ENCODE data around the gene RDH13. TPM values are rescaled to one million over a fixed set of nuclear protein-coding genes. Genes with fewer than 3 reads are reported as not detected.
"Not testable (repeated sequence)": the region's sequence is repeated elsewhere in the genome, so short reads cannot be mapped to it uniquely, and the experiment has no call there.

RDH13 gene
- total and polyA plus RNA-seq, 2 donors (not counting 1 experiment from before 2014, with no cell fraction given), result 2.7 to 6.9 TPM

GRCh38 chr19:55042344-55042678 is 20.6 kb downstream of the RDH13 start:
- H3K79me2 ChIP-seq (ENCODE audit: control insufficient read depth, insufficient read depth, low read length), result no peaks in the 10 kb centered on the region
- no peak overlapping the region for H2AFZ ChIP-seq (ENCODE audit: low read length)
- H3K4me1 ChIP-seq (ENCODE audit: control insufficient read depth, extremely low read depth, insufficient read depth, low read length), result no peaks in the 10 kb centered on the region
- TF ChIP-seq EZH2 (IDR thresholded peaks at IDR 0.05; ENCODE audit: low read length, missing control alignments), result no peak
- no peaks in the 10 kb centered on the region for H4K20me1 ChIP-seq (ENCODE audit: control insufficient read depth, extremely low read depth, insufficient read depth, low read length)
- no peaks in the 10 kb centered on the region for H3K9me3 ChIP-seq (ENCODE audit: control insufficient read depth, insufficient read depth, low read depth, low read length)
- no peak overlapping the region for H3K4me3 ChIP-seq (replicated peaks in 1 of 4; ENCODE audit: control extremely low read depth in 1 of 4, insufficient read depth in 1 of 4, low read depth in 3 of 4, low read length in 4 of 4)
- H3K27ac ChIP-seq (ENCODE audit: insufficient read depth, low read length), result no peak overlapping the region
- H3K27me3 ChIP-seq (ENCODE audit: control insufficient read depth, insufficient read depth, low read length), result no peaks in the 10 kb centered on the region
- no peak overlapping the region for H3K4me2 ChIP-seq (ENCODE audit: extremely low read depth, insufficient read depth, low read length)
- no peak overlapping the region for H3K9ac ChIP-seq (ENCODE audit: insufficient read depth, low read length)
- no peaks in the 10 kb centered on the region for H3K36me3 ChIP-seq (ENCODE audit: control insufficient read depth, insufficient read depth, low read length)
- no peak for DNase-seq (ENCODE audit: low read depth in 2 of 2)

GRCh38 chr19:55041627-55042343 is 21.2 kb downstream of the RDH13 start:
- Histone ChIP-seq H3K4me1 (ENCODE audit: control insufficient read depth, extremely low read depth, insufficient read depth, low read length) (no peaks in the 10 kb centered on the region), H3K9ac (ENCODE audit: insufficient read depth, low read length) (no peak overlapping the region)

GRCh38 chr19:55041244-55041626 is 21.7 kb downstream of the RDH13 start:
- Histone ChIP-seq H2AFZ (ENCODE audit: low read length) (no peak overlapping the region), H3K4me2 (ENCODE audit: extremely low read depth, insufficient read depth, low read length) (no peak overlapping the region), H4K20me1 (ENCODE audit: control insufficient read depth, extremely low read depth, insufficient read depth, low read length) (no peaks in the 10 kb centered on the region), H3K27ac (ENCODE audit: insufficient read depth, low read length) (no peak overlapping the region), H3K36me3 (ENCODE audit: control insufficient read depth, insufficient read depth, low read length) (no peaks in the 10 kb centered on the region), H3K79me2 (ENCODE audit: control insufficient read depth, insufficient read depth, low read length) (no peaks in the 10 kb centered on the region), H3K4me3 (replicated peaks in 1 of 4; ENCODE audit: control extremely low read depth in 1 of 4, insufficient read depth in 1 of 4, low read depth in 3 of 4, low read length in 4 of 4) (no peak overlapping the region), H3K27me3 (ENCODE audit: control insufficient read depth, insufficient read depth, low read length) (no peaks in the 10 kb centered on the region), H3K4me1 (ENCODE audit: control insufficient read depth, extremely low read depth, insufficient read depth, low read length) (no peaks in the 10 kb centered on the region), H3K9ac (ENCODE audit: insufficient read depth, low read length) (no peak overlapping the region), H3K9me3 (ENCODE audit: control insufficient read depth, insufficient read depth, low read depth, low read length) (no peaks in the 10 kb centered on the region)
- DNase-seq (ENCODE audit: low read depth in 2 of 2), result no peak
- no peak for TF ChIP-seq CTCF (conservative IDR thresholded peaks at IDR 0.05 in 1 of 2, IDR thresholded peaks at IDR 0.05 in 1 of 2; ENCODE audit: low read depth in 1 of 2, low read length in 2 of 2)
- no peak for TF ChIP-seq EZH2 (IDR thresholded peaks at IDR 0.05; ENCODE audit: low read length, missing control alignments)

More at GRCh38 chr19:55041627-55042343, 21.2 kb downstream of the RDH13 start:
- Histone ChIP-seq H3K9me3 (ENCODE audit: control insufficient read depth, insufficient read depth, low read depth, low read length) (no peaks in the 10 kb centered on the region), H3K27me3 (ENCODE audit: control insufficient read depth, insufficient read depth, low read length) (no peaks in the 10 kb centered on the region), H3K4me2 (ENCODE audit: extremely low read depth, insufficient read depth, low read length) (no peak overlapping the region), H4K20me1 (ENCODE audit: control insufficient read depth, extremely low read depth, insufficient read depth, low read length) (no peaks in the 10 kb centered on the region), H3K79me2 (ENCODE audit: control insufficient read depth, insufficient read depth, low read length) (no peaks in the 10 kb centered on the region), H2AFZ (ENCODE audit: low read length) (no peak overlapping the region), H3K36me3 (ENCODE audit: control insufficient read depth, insufficient read depth, low read length) (no peaks in the 10 kb centered on the region), H3K4me3 (replicated peaks in 1 of 4; ENCODE audit: control extremely low read depth in 1 of 4, insufficient read depth in 1 of 4, low read depth in 3 of 4, low read length in 4 of 4) (no peak overlapping the region), H3K27ac (ENCODE audit: insufficient read depth, low read length) (no peak overlapping the region)
- no peak for TF ChIP-seq EZH2 (IDR thresholded peaks at IDR 0.05; ENCODE audit: low read length, missing control alignments)
- TF ChIP-seq CTCF (conservative IDR thresholded peaks at IDR 0.05 in 1 of 2, IDR thresholded peaks at IDR 0.05 in 1 of 2; ENCODE audit: low read depth in 1 of 2, low read length in 2 of 2), result no peak
- DNase-seq (ENCODE audit: low read depth in 2 of 2), result no peak

- H2AFZ ChIP-seq (ENCODE audit: low read length); H3K27ac ChIP-seq (ENCODE audit: insufficient read depth, low read length); H3K9ac ChIP-seq (ENCODE audit: insufficient read depth, low read length); H3K79me2 ChIP-seq (ENCODE audit: control insufficient read depth, insufficient read depth, low read length); H3K4me2 ChIP-seq (ENCODE audit: extremely low read depth, insufficient read depth, low read length); H3K9me3 ChIP-seq (ENCODE audit: control insufficient read depth, insufficient read depth, low read depth, low read length); DNase-seq (ENCODE audit: low read depth in 2 of 2); H4K20me1 ChIP-seq (ENCODE audit: control insufficient read depth, extremely low read depth, insufficient read depth, low read length); H3K4me1 ChIP-seq (ENCODE audit: control insufficient read depth, extremely low read depth, insufficient read depth, low read length); H3K27me3 ChIP-seq (ENCODE audit: control insufficient read depth, insufficient read depth, low read length); H3K4me3 ChIP-seq (replicated peaks in 1 of 4; ENCODE audit: control extremely low read depth in 1 of 4, insufficient read depth in 1 of 4, low read depth in 3 of 4, low read length in 4 of 4); H3K36me3 ChIP-seq (ENCODE audit: control insufficient read depth, insufficient read depth, low read length): not testable (repeated sequence)
Observed at GRCh38 chr19:55040654-55041053, 22.3 kb downstream of the RDH13 start.

GRCh38 chr19:55037603-55038002 is 25.3 kb downstream of the RDH13 start:
- not testable (repeated sequence) for DNase-seq (ENCODE audit: low read depth in 2 of 2); H3K27ac ChIP-seq (ENCODE audit: insufficient read depth, low read length)

More at GRCh38 chr19:55037603-55038002, 25.3 kb downstream of the RDH13 start:
- H3K36me3 ChIP-seq (ENCODE audit: control insufficient read depth, insufficient read depth, low read length); H3K79me2 ChIP-seq (ENCODE audit: control insufficient read depth, insufficient read depth, low read length); H3K9ac ChIP-seq (ENCODE audit: insufficient read depth, low read length); H3K9me3 ChIP-seq (ENCODE audit: control insufficient read depth, insufficient read depth, low read depth, low read length); H3K27me3 ChIP-seq (ENCODE audit: control insufficient read depth, insufficient read depth, low read length); H2AFZ ChIP-seq (ENCODE audit: low read length); H3K4me2 ChIP-seq (ENCODE audit: extremely low read depth, insufficient read depth, low read length); H3K4me1 ChIP-seq (ENCODE audit: control insufficient read depth, extremely low read depth, insufficient read depth, low read length); H4K20me1 ChIP-seq (ENCODE audit: control insufficient read depth, extremely low read depth, insufficient read depth, low read length); H3K4me3 ChIP-seq (replicated peaks in 1 of 4; ENCODE audit: control extremely low read depth in 1 of 4, insufficient read depth in 1 of 4, low read depth in 3 of 4, low read length in 4 of 4): not testable (repeated sequence)

Measured in fibroblast of lung (primary cell).